Measurements from ENCODE around the gene GUF1.

DNA sequence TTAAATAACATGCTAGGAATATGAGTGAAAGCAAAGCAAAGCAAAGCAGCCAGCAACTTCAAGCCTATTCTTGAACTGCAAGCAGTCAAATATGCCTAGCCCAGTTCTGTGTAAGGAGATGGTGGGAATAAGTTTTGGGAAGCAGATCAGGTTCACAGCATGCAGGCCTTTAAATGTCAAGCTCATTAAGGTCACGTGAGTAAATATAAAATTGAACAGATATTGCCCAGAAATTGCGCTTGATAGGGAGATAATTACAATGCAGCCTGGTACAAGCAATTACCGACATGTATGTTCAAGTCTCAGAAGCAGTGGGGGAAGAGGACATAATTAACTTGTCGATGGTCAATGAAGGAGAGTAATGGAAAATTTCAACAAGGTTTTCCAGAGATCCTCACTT lies 42.2 kb downstream of the GUF1 start:
- TF ChIP-seq, protein P1, sequence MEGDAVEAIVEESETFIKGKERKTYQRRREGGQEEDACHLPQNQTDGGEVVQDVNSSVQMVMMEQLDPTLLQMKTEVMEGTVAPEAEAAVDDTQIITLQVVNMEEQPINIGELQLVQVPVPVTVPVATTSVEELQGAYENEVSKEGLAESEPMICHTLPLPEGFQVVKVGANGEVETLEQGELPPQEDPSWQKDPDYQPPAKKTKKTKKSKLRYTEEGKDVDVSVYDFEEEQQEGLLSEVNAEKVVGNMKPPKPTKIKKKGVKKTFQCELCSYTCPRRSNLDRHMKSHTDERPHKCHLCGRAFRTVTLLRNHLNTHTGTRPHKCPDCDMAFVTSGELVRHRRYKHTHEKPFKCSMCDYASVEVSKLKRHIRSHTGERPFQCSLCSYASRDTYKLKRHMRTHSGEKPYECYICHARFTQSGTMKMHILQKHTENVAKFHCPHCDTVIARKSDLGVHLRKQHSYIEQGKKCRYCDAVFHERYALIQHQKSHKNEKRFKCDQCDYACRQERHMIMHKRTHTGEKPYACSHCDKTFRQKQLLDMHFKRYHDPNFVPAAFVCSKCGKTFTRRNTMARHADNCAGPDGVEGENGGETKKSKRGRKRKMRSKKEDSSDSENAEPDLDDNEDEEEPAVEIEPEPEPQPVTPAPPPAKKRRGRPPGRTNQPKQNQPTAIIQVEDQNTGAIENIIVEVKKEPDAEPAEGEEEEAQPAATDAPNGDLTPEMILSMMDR (IDR thresholded peaks at IDR 0.05; ENCODE audit: insufficient read depth, low read length): no peak
- TF ChIP-seq POLR2AphosphoS5 (IDR thresholded peaks at IDR 0.05; ENCODE audit: low read depth): no peak
